H9 (cell line): ENCODE results near the gene HARS1. TPM values are rescaled to one million over a fixed set of nuclear protein-coding genes. Genes with fewer than 3 reads are reported as not detected.

Experiments
- DNase-seq: peaks from one replicate; pipeline ENCODE4 v3.0.0-alpha.2; 2017
- H2AFZ ChIP-seq: one replicate; pipeline ENCODE4 v1.6.1; 2013; ENCODE audit warnings: mild to moderate bottlenecking, low read length, control low read depth, moderate library complexity
- H2AK5ac ChIP-seq: 2 replicates; pipeline ENCODE4 v1.6.1; 2013; ENCODE audit warnings: low read length, control low read depth, mixed read lengths; ENCODE audit not compliant: insufficient read length
- H2BK120ac ChIP-seq: one replicate; pipeline ENCODE4 v1.6.1; 2013; ENCODE audit warnings: low read depth, mild to moderate bottlenecking, low read length, control low read depth, inconsistent platforms; ENCODE audit not compliant: poor library complexity, severe bottlenecking
- H2BK12ac ChIP-seq: 2 replicates; pipeline ENCODE4 v1.6.1; 2013; ENCODE audit warnings: low read length, control low read depth, mixed read lengths, low read depth; ENCODE audit not compliant: insufficient read length
- H2BK15ac ChIP-seq: 2 replicates; pipeline ENCODE4 v1.6.1; 2013; ENCODE audit warnings: low read depth, low read length, control low read depth
- H2BK20ac ChIP-seq: one replicate; pipeline ENCODE4 v1.6.1; 2013; ENCODE audit warnings: low read depth, mild to moderate bottlenecking, low read length, control low read depth, inconsistent platforms; ENCODE audit not compliant: poor library complexity, severe bottlenecking
- H2BK5ac ChIP-seq: 2 replicates; pipeline ENCODE4 v1.6.1; 2013; ENCODE audit warnings: low read length, control low read depth, mixed read lengths; ENCODE audit not compliant: insufficient read length
- H3K14ac ChIP-seq: 2 replicates; pipeline ENCODE4 v1.6.1; 2013; ENCODE audit warnings: low read length, control low read depth; ENCODE audit not compliant: insufficient read depth
- H3K18ac ChIP-seq: 2 replicates; pipeline ENCODE4 v1.6.1; 2013; ENCODE audit warnings: low read depth, mild to moderate bottlenecking, mixed read lengths, low read length, control low read depth; ENCODE audit not compliant: insufficient read length
- H3K23ac ChIP-seq: 2 replicates; pipeline ENCODE4 v1.6.1; 2013; ENCODE audit warnings: low read length, control low read depth, mixed read lengths, low read depth; ENCODE audit not compliant: insufficient read length
- H3K23me2 ChIP-seq: 2 replicates; pipeline ENCODE4 v1.6.1; 2013; ENCODE audit warnings: low read depth, mild to moderate bottlenecking, mixed read lengths, low read length, control low read depth; ENCODE audit not compliant: insufficient read length, poor library complexity, severe bottlenecking
- H3K27ac ChIP-seq: 2 replicates; pipeline ENCODE4 v1.5.1; 2013; ENCODE audit warnings: low read length, control low read depth, mixed read lengths, low read depth; ENCODE audit not compliant: insufficient read length
- H3K27me3 ChIP-seq: 2 replicates; pipeline ENCODE4 v1.6.1; 2013; ENCODE audit warnings: low read length, control low read depth, inconsistent platforms; ENCODE audit not compliant: insufficient read depth
- H3K4ac ChIP-seq: 2 replicates; pipeline ENCODE4 v1.6.1; 2013; ENCODE audit warnings: low read depth, mild to moderate bottlenecking, control low read depth, inconsistent platforms, low read length, moderate library complexity
- H3K4me1 ChIP-seq: 2 replicates; pipeline ENCODE4 v1.6.1; 2013; ENCODE audit warnings: low read length, control low read depth, inconsistent platforms; ENCODE audit not compliant: insufficient read depth
- H3K4me2 ChIP-seq: 2 replicates; pipeline ENCODE4 v1.6.1; 2013; ENCODE audit warnings: low read length, control low read depth, mixed read lengths; ENCODE audit not compliant: insufficient read length, insufficient read depth
- H3K56ac ChIP-seq: 2 replicates; pipeline ENCODE4 v1.6.1; 2013; ENCODE audit warnings: low read depth, mild to moderate bottlenecking, mixed read lengths, low read length, control low read depth; ENCODE audit not compliant: insufficient read length
- H3K79me1 ChIP-seq: 2 replicates; pipeline ENCODE4 v1.6.1; 2013; ENCODE audit warnings: low read depth, mild to moderate bottlenecking, moderate library complexity, low read length, control low read depth, inconsistent platforms; ENCODE audit not compliant: insufficient read depth, poor library complexity, severe bottlenecking
- H3K79me2 ChIP-seq: 2 replicates; pipeline ENCODE4 v1.6.1; 2013; ENCODE audit warnings: low read length, control low read depth, inconsistent platforms; ENCODE audit not compliant: insufficient read depth
- H3K9ac ChIP-seq: 2 replicates; pipeline ENCODE4 v1.6.1; 2013; ENCODE audit warnings: low read length, control low read depth, mixed read lengths; ENCODE audit not compliant: insufficient read length; ENCODE audit errors: extremely low read depth
- H3K9me3 ChIP-seq: one replicate; pipeline ENCODE4 v1.6.1; 2013; ENCODE audit warnings: low read depth, low read length, inconsistent platforms; ENCODE audit not compliant: control insufficient read depth
- H3T11ph ChIP-seq: one replicate; pipeline ENCODE4 v1.6.1; 2013; ENCODE audit warnings: mild to moderate bottlenecking, low read length, control low read depth, inconsistent platforms
- H4K20me1 ChIP-seq: one replicate; pipeline ENCODE4 v1.6.1; 2013; ENCODE audit not compliant: control insufficient read depth, insufficient read length, insufficient read depth
- H4K5ac ChIP-seq: 2 replicates; pipeline ENCODE4 v1.6.1; 2013; ENCODE audit warnings: low read depth, mild to moderate bottlenecking, mixed read lengths, low read length, control low read depth; ENCODE audit not compliant: insufficient read length
- H4K8ac ChIP-seq: replicated peaks from 2 replicates; pipeline ENCODE4 v1.6.1; 2013; ENCODE audit warnings: low read length, control low read depth, mixed read lengths, low read depth; ENCODE audit not compliant: insufficient read length
- H4K91ac ChIP-seq: 2 replicates; pipeline ENCODE4 v1.6.1; 2013; ENCODE audit warnings: low read depth, mild to moderate bottlenecking, moderate library complexity, mixed read lengths, low read length, control low read depth; ENCODE audit not compliant: insufficient read length
- H3K27ac Mint-ChIP-seq, 3 experiments: 2 replicates in 2 of 3; 3 replicates in 1 of 3; pipeline ENCODE4 v1.8.0; 2020 to 2021; ENCODE audit warnings: mixed read lengths in 3 of 3, mild to moderate bottlenecking in 1 of 3, moderate library complexity in 1 of 3
- H3K27me3 Mint-ChIP-seq: 2 replicates; pipeline ENCODE4 v1.8.0; 2021; ENCODE audit warnings: low read depth, mild to moderate bottlenecking, moderate library complexity, mixed read lengths
- H3K36me3 Mint-ChIP-seq, 3 experiments: 2 replicates in 2 of 3; 3 replicates in 1 of 3; pipeline ENCODE4 v1.8.0; 2020 to 2021; ENCODE audit warnings: low read depth in 3 of 3, mixed read lengths in 3 of 3; ENCODE audit not compliant: insufficient read depth in 1 of 3
- H3K4me1 Mint-ChIP-seq, 2 experiments: 2 replicates each; pipeline ENCODE4 v1.8.0; 2020; ENCODE audit warnings: mixed read lengths in 2 of 2
- H3K4me3 Mint-ChIP-seq, 2 experiments: 2 replicates in 1 of 2; 3 replicates in 1 of 2; pipeline ENCODE4 v1.8.0; 2020 to 2021; ENCODE audit warnings: mild to moderate bottlenecking in 2 of 2, mixed read lengths in 2 of 2, moderate library complexity in 1 of 2
- H3K9me3 Mint-ChIP-seq, 2 experiments: 2 replicates in 1 of 2; 3 replicates in 1 of 2; pipeline ENCODE4 v1.8.0; 2020; ENCODE audit warnings: mild to moderate bottlenecking in 2 of 2, mixed read lengths in 2 of 2, moderate library complexity in 1 of 2
- WGBS: extraction: QIAGEN DNeasy Blood & Tissue Kit; methylation state at CpG from one replicate; pipeline ENCODE4 v1.1.7; 2013; ENCODE audit warnings: missing lambda C conversion rate, low lambda C conversion rate, mixed read lengths; ENCODE audit not compliant: insufficient read length; ENCODE audit errors: extremely low coverage; 5-methylcytosine and 5-hydroxymethylcytosine counted together
- total RNA-seq: library from RNA; stranded (reverse); gene quantifications from 2 replicates; pipeline ENCODE4 v1.2.1, GENCODE V29; 2021
- TF ChIP-seq, protein P1 (sequence below): fragments of 200-600 bp; sonication (generic); conservative IDR thresholded peaks from 3 replicates; pipeline ENCODE4 v1.8.0; 2021; ENCODE audit warnings: antibody characterized with exemption, mild to moderate bottlenecking

Gene HARS1
- total RNA-seq, 1 experiment from 2014 or later = 70.2 TPM

DNA sequence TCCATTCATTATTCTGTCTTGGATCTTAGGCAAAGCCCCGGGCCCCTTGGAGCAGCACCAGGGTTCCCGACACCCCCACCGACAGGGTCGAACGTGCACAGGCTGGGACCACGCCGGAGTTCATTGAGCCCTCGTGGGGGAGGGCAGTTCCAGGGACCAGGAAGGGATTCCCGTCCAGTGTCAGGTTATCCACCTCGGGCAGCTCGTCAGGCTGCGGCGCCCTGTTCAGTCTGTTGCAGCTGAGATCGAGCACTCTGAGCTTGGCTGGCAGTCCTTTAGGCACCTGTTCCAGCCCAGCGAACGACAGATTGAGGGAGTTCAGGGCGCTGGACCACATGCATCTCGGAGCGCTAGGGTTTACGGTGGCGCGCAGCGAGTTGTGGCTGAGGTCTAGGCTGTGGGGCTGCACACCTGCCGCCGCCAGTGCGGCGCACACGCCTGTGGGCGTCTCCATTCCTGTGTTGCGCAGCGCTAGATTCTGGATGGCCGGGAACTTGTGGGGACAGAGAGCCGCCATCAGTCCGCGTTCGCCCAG is 59.3 kb downstream of the HARS1 start:
- no peak overlapping the region for H3K27ac Mint-ChIP-seq
- Histone ChIP-seq H3T11ph (no peak overlapping the region), H4K20me1 (no peaks in the 10 kb centered on the region), H4K8ac (no peak overlapping the region), H3K23ac (no peak overlapping the region), H2BK20ac (no peak overlapping the region), H3K14ac (no peak overlapping the region), H3K56ac (no peak overlapping the region), H2AFZ (no peak overlapping the region), H4K5ac (no peak overlapping the region), H3K4me1 (no peaks in the 10 kb centered on the region), H3K79me2 (no peaks in the 10 kb centered on the region), H2BK120ac (no peak overlapping the region), H3K27ac (no peak overlapping the region), H2AK5ac (no peak overlapping the region), H3K4me2 (no peak overlapping the region), H3K9me3 (peaks cover 16% of the 10 kb centered on the region), H3K79me1 (no peaks in the 10 kb centered on the region), H3K4ac (no peak overlapping the region), H3K9ac (no peak overlapping the region), H2BK15ac (no peak overlapping the region), H3K27me3 (no peaks in the 10 kb centered on the region), H4K91ac (no peak overlapping the region), H2BK12ac (no peak overlapping the region), H2BK5ac (no peak overlapping the region), H3K18ac (no peak overlapping the region), H3K23me2 (no peaks in the 10 kb centered on the region)
- H3K9me3 Mint-ChIP-seq = peaks cover 36 to 39% of the 10 kb centered on the region in 2 experiments
- peaks cover 6% of the 10 kb centered on the region for H3K27me3 Mint-ChIP-seq
- H3K36me3 Mint-ChIP-seq = peaks cover 4 to 11% (median 11%) of the 10 kb centered on the region in 3 experiments; a peak in 6 of 7 replicates
- TF ChIP-seq, protein P1, sequence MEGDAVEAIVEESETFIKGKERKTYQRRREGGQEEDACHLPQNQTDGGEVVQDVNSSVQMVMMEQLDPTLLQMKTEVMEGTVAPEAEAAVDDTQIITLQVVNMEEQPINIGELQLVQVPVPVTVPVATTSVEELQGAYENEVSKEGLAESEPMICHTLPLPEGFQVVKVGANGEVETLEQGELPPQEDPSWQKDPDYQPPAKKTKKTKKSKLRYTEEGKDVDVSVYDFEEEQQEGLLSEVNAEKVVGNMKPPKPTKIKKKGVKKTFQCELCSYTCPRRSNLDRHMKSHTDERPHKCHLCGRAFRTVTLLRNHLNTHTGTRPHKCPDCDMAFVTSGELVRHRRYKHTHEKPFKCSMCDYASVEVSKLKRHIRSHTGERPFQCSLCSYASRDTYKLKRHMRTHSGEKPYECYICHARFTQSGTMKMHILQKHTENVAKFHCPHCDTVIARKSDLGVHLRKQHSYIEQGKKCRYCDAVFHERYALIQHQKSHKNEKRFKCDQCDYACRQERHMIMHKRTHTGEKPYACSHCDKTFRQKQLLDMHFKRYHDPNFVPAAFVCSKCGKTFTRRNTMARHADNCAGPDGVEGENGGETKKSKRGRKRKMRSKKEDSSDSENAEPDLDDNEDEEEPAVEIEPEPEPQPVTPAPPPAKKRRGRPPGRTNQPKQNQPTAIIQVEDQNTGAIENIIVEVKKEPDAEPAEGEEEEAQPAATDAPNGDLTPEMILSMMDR = no peak
- no peak overlapping the region for H3K4me3 Mint-ChIP-seq
- WGBS = no CpG with 5 or more reads among the region's 36 CpGs
- no peak for DNase-seq
- no peaks in the 10 kb centered on the region for H3K4me1 Mint-ChIP-seq
